K562 (cell line): ENCODE measurements around the gene NDUFB10. TPM values are rescaled to one million over a fixed set of nuclear protein-coding genes. Genes with fewer than 3 reads are reported as not detected.

Source experiments
- CAMTA2 ChIP-seq: fragments of 250-450 bp; sonication (Bioruptor Pico); conservative IDR thresholded peaks from 2 replicates; pipeline ENCODE4 v1.5.1; 2022
- CBX1 ChIP-seq: sonication (generic); IDR thresholded peaks from 2 replicates; pipeline ENCODE4 v1.6.1; 2016; ENCODE audit warnings: antibody characterized with exemption, low read depth, mild to moderate bottlenecking
- EP300 ChIP-seq: IDR thresholded peaks from 2 replicates; pipeline ENCODE4 v1.6.1; 2012; ENCODE audit warnings: low read length, improper control_type of control experiment
- FOXK1 ChIP-seq: sonication (generic); formaldehyde crosslinking; IDR thresholded peaks from 2 replicates; pipeline ENCODE4 v1.8.0; 2022; ENCODE audit warnings: missing genetic modification reagents, mild to moderate bottlenecking, borderline replicate concordance
- HMG20A ChIP-seq: fragments of 450-650 bp; formaldehyde crosslinking; conservative IDR thresholded peaks from 2 replicates; pipeline ENCODE4 v1.4.0; 2020; ENCODE audit warnings: mild to moderate bottlenecking, mixed read lengths
- MYC ChIP-seq, 2 experiments: fragments of 250-450 bp in 1 of 2; sonication (Bioruptor Pico) in 1 of 2; IDR thresholded peaks; 2 replicates each; pipeline versions ENCODE4 v1.5.1 to v1.6.1; 2012 to 2021; ENCODE audit warnings: low read depth in 2 of 2, borderline replicate concordance in 1 of 2, improper control_type of control experiment in 1 of 2, low read length in 1 of 2, mild to moderate bottlenecking in 1 of 2, moderate library complexity in 1 of 2
- NR2F6 ChIP-seq: fragments of 450-650 bp; formaldehyde crosslinking; IDR thresholded peaks from 2 replicates; pipeline ENCODE4 v1.4.0; 2020; ENCODE audit warnings: mild to moderate bottlenecking
- POLR3A ChIP-seq: IDR thresholded peaks from 2 replicates; pipeline ENCODE4 v1.6.1; 2011; ENCODE audit warnings: borderline replicate concordance, mild to moderate bottlenecking, moderate library complexity; ENCODE audit not compliant: insufficient read length, insufficient read depth; ENCODE audit errors: extremely low read depth
- PTRF ChIP-seq: fragments of 450-650 bp; IDR thresholded peaks from 2 replicates; pipeline ENCODE4 v1.6.1; 2016; ENCODE audit warnings: mild to moderate bottlenecking, missing genetic modification characterization, missing compliant biosample characterization
- RBM14 ChIP-seq: fragments of 200-400 bp; formaldehyde crosslinking; IDR thresholded peaks from 2 replicates; pipeline ENCODE4 v1.6.1; 2018; ENCODE audit warnings: low read depth, mild to moderate bottlenecking, low read length, moderate library complexity, borderline replicate concordance; ENCODE audit not compliant: insufficient read depth
- RUNX1 ChIP-seq: sonication (generic); IDR thresholded peaks from 2 replicates; pipeline ENCODE4 v1.6.1; 2016; ENCODE audit warnings: antibody characterized with exemption, low read depth
- SAFB2 ChIP-seq: fragments of 200-400 bp; formaldehyde crosslinking; IDR thresholded peaks from 2 replicates; pipeline ENCODE4 v1.6.1; 2018; ENCODE audit warnings: borderline replicate concordance, low read length, low read depth, moderate library complexity; ENCODE audit not compliant: severe bottlenecking
- SNRNP70 ChIP-seq: fragments of 200-400 bp; formaldehyde crosslinking; optimal IDR thresholded peaks from 2 replicates; pipeline ENCODE3; 2017; ENCODE audit warnings: low read depth, low read length
- TEAD1 ChIP-seq, 2 experiments: fragments of 450-650 bp in 1 of 2; sonication (generic) in 1 of 2; formaldehyde crosslinking; IDR thresholded peaks; 2 replicates each; pipeline versions ENCODE4 v1.4.0 to v1.8.0; 2020 to 2022; ENCODE audit warnings: mild to moderate bottlenecking in 2 of 2, missing genetic modification reagents in 1 of 2
- TEAD2 ChIP-seq: fragments of 450-650 bp; IDR thresholded peaks from 2 replicates; pipeline ENCODE4 v1.6.1; 2016; ENCODE audit warnings: missing genetic modification characterization, control low read depth, missing compliant biosample characterization
- ZFP1 ChIP-seq: fragments of 450-650 bp; formaldehyde crosslinking; IDR thresholded peaks from 2 replicates; pipeline ENCODE4 v1.4.0; 2020; ENCODE audit warnings: mild to moderate bottlenecking, mixed read lengths
- ZNF133 ChIP-seq: fragments of 250-450 bp; sonication (Bioruptor Pico); IDR thresholded peaks from 2 replicates; pipeline ENCODE4 v1.4.0; 2020; ENCODE audit warnings: mild to moderate bottlenecking
- ZNF589 ChIP-seq: fragments of 200-800 bp; sonication (Bioruptor generic); IDR thresholded peaks from 2 replicates; pipeline ENCODE4 v1.6.1; 2016; ENCODE audit warnings: low read depth, missing genetic modification characterization, missing compliant biosample characterization
- ZNF695 ChIP-seq: fragments of 450-650 bp; formaldehyde crosslinking; IDR thresholded peaks from 2 replicates; pipeline ENCODE4 v1.4.0; 2020; ENCODE audit warnings: mild to moderate bottlenecking, moderate library complexity
- ZZZ3 ChIP-seq: fragments of 450-650 bp; IDR thresholded peaks from 2 replicates; pipeline ENCODE4 v1.6.1; 2016; ENCODE audit warnings: antibody characterized with exemption, mild to moderate bottlenecking, moderate library complexity
- polyA plus RNA-seq, 8 experiments: library from polyadenylated mRNA; depleted of rRNA in 4 of 8; stranded (reverse) in 5 of 8; unstranded in 3 of 8; fragments of >200 nt; fragmentation: Nextera tagmentation in 2 of 8; fragmentation: Illumina TruSeq in 1 of 8; extraction: Ambion mirVana in 2 of 8; extraction: Trizol in 1 of 8; gene quantifications; 2 replicates each; pipeline versions ENCODE4 v1.2.1 to v1.2.3, GENCODE V29; 2011 to 2014; ENCODE audit warnings: inconsistent platforms in 1 of 8, missing spikeins in 1 of 8
- total RNA-seq, 7 experiments: library from RNA; depleted of rRNA in 6 of 7; stranded (reverse); fragments of >200 nt in 6 of 7; fragmentation: Illumina TruSeq in 2 of 7; extraction: Trizol in 2 of 7; gene quantifications; 2 replicates each; pipeline versions ENCODE4 v1.2.1 to v1.2.3, GENCODE V29; 2011 to 2021; ENCODE audit warnings: low replicate concordance in 1 of 7
- TF ChIP-seq, protein P1 (sequence below): fragments of 250-450 bp; sonication (Bioruptor Pico); IDR thresholded peaks from 2 replicates; pipeline ENCODE4 v1.9.0; 2021; ENCODE audit warnings: mild to moderate bottlenecking
- TF ChIP-seq, protein P2 (sequence below): fragments of 250-450 bp; sonication (Bioruptor Pico); IDR thresholded peaks from 2 replicates; pipeline ENCODE4 v1.9.0; 2021; ENCODE audit warnings: mild to moderate bottlenecking, inconsistent platforms
- TF ChIP-seq, protein P3 (sequence below): fragments of 450-650 bp; IDR thresholded peaks from 2 replicates; pipeline ENCODE4 v1.7.1; 2018; ENCODE audit warnings: mild to moderate bottlenecking, low read depth; ENCODE audit not compliant: partially characterized antibody

The NDUFB10 gene
- total and polyA plus RNA-seq, 9 of the 15 experiments (the other 6 are each of a cell fraction or from before 2014, with no cell fraction given), result 69.3 to 527 (median 161) TPM

DNA sequence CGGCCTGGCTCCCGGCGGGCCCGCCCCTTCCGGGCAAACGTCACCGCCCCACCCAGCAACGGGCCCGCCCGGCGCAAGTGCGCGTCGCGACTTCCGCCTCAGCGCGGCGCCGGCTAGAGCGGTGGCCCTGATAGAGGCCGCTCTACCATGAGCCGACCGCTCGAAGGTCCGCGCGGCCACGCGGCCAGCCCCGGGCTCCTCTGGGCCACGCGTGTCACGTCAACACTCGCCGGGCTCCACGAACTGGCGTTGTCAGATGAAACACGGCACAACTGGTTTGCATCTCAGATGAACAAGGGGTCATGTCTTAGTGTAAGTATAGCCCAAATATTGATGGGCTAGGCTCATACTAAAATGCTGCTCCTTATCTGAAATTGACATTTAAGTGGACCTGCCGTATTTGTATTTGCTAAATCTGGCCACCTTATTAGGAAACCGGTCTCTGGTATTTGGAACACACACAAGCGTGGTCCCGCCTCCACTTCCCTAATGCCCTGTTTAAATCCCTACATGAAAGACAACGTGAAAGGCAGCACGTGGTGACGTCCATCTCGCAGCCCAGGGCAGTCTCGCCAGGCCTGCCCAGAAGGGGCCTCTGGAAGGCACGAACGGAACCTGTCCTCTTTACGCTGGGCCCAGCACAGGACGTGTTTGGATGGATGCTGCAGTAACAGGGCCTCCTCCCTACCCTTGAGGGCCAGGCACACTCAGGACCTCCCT is 50.6 kb downstream of the NDUFB10 start, which contains the start of gene ZNF598 (continued):
- TF ChIP-seq POLR3A, result no peak
- peak; percentile 99 for TF ChIP-seq MYC (IDR thresholded peaks at IDR 0.05; ENCODE audit: low read depth, low read length)
- peak; percentile 98 for TF ChIP-seq MYC (CRISPR knock-in tag; IDR thresholded peaks at IDR 0.05; ENCODE audit: borderline replicate concordance, low read depth)
- TF ChIP-seq, protein P1, sequence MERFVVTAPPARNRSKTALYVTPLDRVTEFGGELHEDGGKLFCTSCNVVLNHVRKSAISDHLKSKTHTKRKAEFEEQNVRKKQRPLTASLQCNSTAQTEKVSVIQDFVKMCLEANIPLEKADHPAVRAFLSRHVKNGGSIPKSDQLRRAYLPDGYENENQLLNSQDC (CRISPR knock-in tag), result peak; percentile 77; the same call in 1 of the 2 replicates
- TF ChIP-seq EP300, result peak; percentile 27; the same call in 1 of the 2 replicates
- TF ChIP-seq FOXK1 (CRISPR knock-in tag), result peak; percentile 94; the same call in 1 of the 2 replicates
- no peak for TF ChIP-seq TEAD2 (tag)
- no peak for TF ChIP-seq SNRNP70
- TF ChIP-seq RUNX1, result no peak
- no peak for TF ChIP-seq CAMTA2 (CRISPR knock-in tag)
- TF ChIP-seq, protein P2, sequence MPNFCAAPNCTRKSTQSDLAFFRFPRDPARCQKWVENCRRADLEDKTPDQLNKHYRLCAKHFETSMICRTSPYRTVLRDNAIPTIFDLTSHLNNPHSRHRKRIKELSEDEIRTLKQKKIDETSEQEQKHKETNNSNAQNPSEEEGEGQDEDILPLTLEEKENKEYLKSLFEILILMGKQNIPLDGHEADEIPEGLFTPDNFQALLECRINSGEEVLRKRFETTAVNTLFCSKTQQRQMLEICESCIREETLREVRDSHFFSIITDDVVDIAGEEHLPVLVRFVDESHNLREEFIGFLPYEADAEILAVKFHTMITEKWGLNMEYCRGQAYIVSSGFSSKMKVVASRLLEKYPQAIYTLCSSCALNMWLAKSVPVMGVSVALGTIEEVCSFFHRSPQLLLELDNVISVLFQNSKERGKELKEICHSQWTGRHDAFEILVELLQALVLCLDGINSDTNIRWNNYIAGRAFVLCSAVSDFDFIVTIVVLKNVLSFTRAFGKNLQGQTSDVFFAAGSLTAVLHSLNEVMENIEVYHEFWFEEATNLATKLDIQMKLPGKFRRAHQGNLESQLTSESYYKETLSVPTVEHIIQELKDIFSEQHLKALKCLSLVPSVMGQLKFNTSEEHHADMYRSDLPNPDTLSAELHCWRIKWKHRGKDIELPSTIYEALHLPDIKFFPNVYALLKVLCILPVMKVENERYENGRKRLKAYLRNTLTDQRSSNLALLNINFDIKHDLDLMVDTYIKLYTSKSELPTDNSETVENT (CRISPR knock-in tag), result peak; percentile 92
- TF ChIP-seq CBX1, result no peak
- TF ChIP-seq ZNF589, result no peak
- TF ChIP-seq ZZZ3, result peak; percentile 72; the same call in 1 of the 2 replicates
- TF ChIP-seq NR2F6 (CRISPR knock-in tag), result no peak
- TF ChIP-seq SAFB2, result no peak
- TF ChIP-seq, protein P3, sequence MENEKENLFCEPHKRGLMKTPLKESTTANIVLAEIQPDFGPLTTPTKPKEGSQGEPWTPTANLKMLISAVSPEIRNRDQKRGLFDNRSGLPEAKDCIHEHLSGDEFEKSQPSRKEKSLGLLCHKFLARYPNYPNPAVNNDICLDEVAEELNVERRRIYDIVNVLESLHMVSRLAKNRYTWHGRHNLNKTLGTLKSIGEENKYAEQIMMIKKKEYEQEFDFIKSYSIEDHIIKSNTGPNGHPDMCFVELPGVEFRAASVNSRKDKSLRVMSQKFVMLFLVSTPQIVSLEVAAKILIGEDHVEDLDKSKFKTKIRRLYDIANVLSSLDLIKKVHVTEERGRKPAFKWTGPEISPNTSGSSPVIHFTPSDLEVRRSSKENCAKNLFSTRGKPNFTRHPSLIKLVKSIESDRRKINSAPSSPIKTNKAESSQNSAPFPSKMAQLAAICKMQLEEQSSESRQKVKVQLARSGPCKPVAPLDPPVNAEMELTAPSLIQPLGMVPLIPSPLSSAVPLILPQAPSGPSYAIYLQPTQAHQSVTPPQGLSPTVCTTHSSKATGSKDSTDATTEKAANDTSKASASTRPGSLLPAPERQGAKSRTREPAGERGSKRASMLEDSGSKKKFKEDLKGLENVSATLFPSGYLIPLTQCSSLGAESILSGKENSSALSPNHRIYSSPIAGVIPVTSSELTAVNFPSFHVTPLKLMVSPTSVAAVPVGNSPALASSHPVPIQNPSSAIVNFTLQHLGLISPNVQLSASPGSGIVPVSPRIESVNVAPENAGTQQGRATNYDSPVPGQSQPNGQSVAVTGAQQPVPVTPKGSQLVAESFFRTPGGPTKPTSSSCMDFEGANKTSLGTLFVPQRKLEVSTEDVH, result peak; percentile 60
- no peak for TF ChIP-seq ZNF695 (CRISPR knock-in tag)
- TF ChIP-seq HMG20A (CRISPR knock-in tag), result no peak
- TF ChIP-seq PTRF, result no peak
- TF ChIP-seq RBM14, result no peak
- no peak for TF ChIP-seq ZNF133 (CRISPR knock-in tag)
- peak in 1 of 2 experiments; percentile 73; a peak in 3 of 4 replicates for TF ChIP-seq TEAD1 (CRISPR knock-in tag; IDR thresholded peaks at IDR 0.05)
- TF ChIP-seq ZFP1, result no peak
